Peyer's patch (tissue), 4 donors: ENCODE data around the gene TBRG1.

Experiments
- CTCF ChIP-seq, 6 experiments: fragments of 450-650 bp in 4 of 6; fragments of 200-600 bp in 2 of 6; sonication (generic) in 1 of 6; IDR thresholded peaks; one replicate each; pipeline ENCODE4 v1.5.1; 2017 to 2019; ENCODE audit warnings: antibody characterized with exemption in 6 of 6, mild to moderate bottlenecking in 3 of 6, moderate library complexity in 1 of 6
- POLR2A ChIP-seq, 2 donors: fragments of 450-650 bp; IDR thresholded peaks; one replicate each; pipeline ENCODE4 v1.5.1; 2017; ENCODE audit warnings: antibody characterized with exemption in 2 of 2, mild to moderate bottlenecking in 2 of 2, moderate library complexity in 2 of 2

- TF ChIP-seq POLR2A (IDR thresholded peaks at IDR 0.05), result no peak
- TF ChIP-seq CTCF (IDR thresholded peaks at IDR 0.05), result no peak
Observed at GRCh38 chr11:124670732-124671131, 48.1 kb downstream of the TBRG1 start.
